Activated naive CD4-positive, alpha-beta T cell treated with anti-CD3 and anti-CD28 coated beads for 36 hours (primary cell): Measurements from ENCODE around the gene MRPS23. TPM values are rescaled to one million over a fixed set of nuclear protein-coding genes. Genes with fewer than 3 reads are reported as not detected.

Experiments
- CTCF ChIA-PET: fragments of 350-600 bp; sonication (Branson Sonifier 250); formaldehyde crosslinking; loops from one replicate; lab custom pipeline; 2021; ENCODE audit warnings: antibody characterized with exemption; lab: Charles Lee
- DNase-seq: peaks from one replicate; pipeline ENCODE4 v3.0.0-alpha.2; 2020
- H3K27ac Mint-ChIP-seq: one replicate; pipeline ENCODE4 v1.8.0; 2021; ENCODE audit warnings: mild to moderate bottlenecking, mixed read lengths
- H3K27me3 Mint-ChIP-seq: one replicate; pipeline ENCODE4 v1.8.0; 2021; ENCODE audit warnings: low read depth, mixed read lengths
- H3K36me3 Mint-ChIP-seq: one replicate; pipeline ENCODE4 v1.8.0; 2021; ENCODE audit warnings: low read depth, mixed read lengths
- H3K4me1 Mint-ChIP-seq: one replicate; pipeline ENCODE4 v1.8.0; 2021; ENCODE audit warnings: low read depth, mixed read lengths
- H3K4me3 Mint-ChIP-seq: one replicate; pipeline ENCODE4 v1.8.0; 2021; ENCODE audit warnings: mild to moderate bottlenecking, moderate library complexity, mixed read lengths
- H3K9me3 Mint-ChIP-seq: one replicate; pipeline ENCODE4 v1.8.0; 2021; ENCODE audit warnings: mixed read lengths
- intact Hi-C: fragments of 100-400 bp; cut with micrococcal nuclease; formaldehyde crosslinking; loops from one replicate; pipeline ENCODE4 v1.15.1; 2023
- total RNA-seq, 2 experiments: library from RNA; stranded (reverse); gene quantifications; one replicate each; pipeline ENCODE4 v1.2.3, GENCODE V29; 2021

Gene MRPS23
- total RNA-seq, 2 experiments from 2014 or later: 57.5 to 59.1 TPM

DNA sequence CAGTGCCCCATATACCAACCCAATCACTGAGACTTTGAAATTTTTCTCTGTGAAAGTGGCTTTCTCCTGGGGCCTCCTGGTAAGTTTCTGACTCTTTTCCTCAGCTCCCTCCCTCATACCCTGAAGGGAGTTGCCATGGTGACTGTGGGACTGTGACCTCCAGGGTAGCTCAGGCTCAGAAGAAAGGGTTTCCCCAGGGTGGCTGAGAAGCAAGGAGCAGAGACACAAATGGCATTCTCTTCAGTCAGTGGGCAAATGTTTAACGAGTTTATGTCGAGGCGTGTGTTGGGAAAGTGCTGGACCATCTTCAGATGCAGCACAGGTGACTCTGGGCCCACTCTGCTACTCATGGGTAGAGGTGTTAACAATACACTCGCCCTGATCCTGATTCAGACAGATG, 46.8 kb downstream of the MRPS23 start:
- CTCF ChIA-PET: interaction anchor here (1.0 kb wide), 1 partner anchor 31 kb away, joined by 4 read pairs; no protein-coding TSS in a partner anchor
- no peak for DNase-seq
- Mint-ChIP-seq H3K27me3 (peaks cover 12% of the 10 kb centered on the region), H3K4me3 (no peak overlapping the region), H3K4me1 (peaks cover 2% of the 10 kb centered on the region), H3K9me3 (peaks cover 14% of the 10 kb centered on the region), H3K27ac (no peak overlapping the region), H3K36me3 (peaks cover 1% of the 10 kb centered on the region)
- intact Hi-C loops: no loop called here

- H3K27ac Mint-ChIP-seq: no peak overlapping the region
- CTCF ChIA-PET: interaction anchor here (1.2 kb wide), 1 partner anchor 32 kb away, joined by 6 read pairs; no protein-coding TSS in a partner anchor
Observed at GRCh38 chr17:57801044-57801711, 48.7 kb downstream of the MRPS23 start.

GRCh38 chr17:57794841-57795240, 55.0 kb downstream of the MRPS23 start:
- no peaks in the 10 kb centered on the region for H3K36me3 Mint-ChIP-seq
- H3K4me3 Mint-ChIP-seq: no peak overlapping the region
- no peaks in the 10 kb centered on the region for H3K9me3 Mint-ChIP-seq
- intact Hi-C loops: no loop called here
- peaks cover 2% of the 10 kb centered on the region for H3K27me3 Mint-ChIP-seq
- CTCF ChIA-PET: interaction anchor here (0.6 to 1.0 kb wide), 2 partner anchors 12 to 38 kb away, joined by 3 to 5 read pairs; no protein-coding TSS in a partner anchor
- peaks cover 6% of the 10 kb centered on the region for H3K4me1 Mint-ChIP-seq
- no peak for DNase-seq
- no peak overlapping the region for H3K27ac Mint-ChIP-seq

More at GRCh38 chr17:57801044-57801711, 48.7 kb downstream of the MRPS23 start:
- peaks cover 1% of the 10 kb centered on the region for H3K36me3 Mint-ChIP-seq
- H3K4me3 Mint-ChIP-seq: no peak overlapping the region
- intact Hi-C loops: no loop called here
- peaks cover 2% of the 10 kb centered on the region for H3K4me1 Mint-ChIP-seq
- H3K27me3 Mint-ChIP-seq: peaks cover 2% of the 10 kb centered on the region
- peaks cover 14% of the 10 kb centered on the region for H3K9me3 Mint-ChIP-seq
- DNase-seq: no peak

GRCh38 chr17:57788725-57789124, 61.1 kb downstream of the MRPS23 start:
- Mint-ChIP-seq H3K27ac (no peak overlapping the region), H3K9me3 (no peaks in the 10 kb centered on the region), H3K27me3 (peaks cover 16% of the 10 kb centered on the region), H3K4me3 (no peak overlapping the region), H3K36me3 (no peaks in the 10 kb centered on the region), H3K4me1 (peaks cover 2% of the 10 kb centered on the region)
- intact Hi-C loops: no loop called here
- no peak for DNase-seq
- CTCF ChIA-PET: no interaction called here

DNA sequence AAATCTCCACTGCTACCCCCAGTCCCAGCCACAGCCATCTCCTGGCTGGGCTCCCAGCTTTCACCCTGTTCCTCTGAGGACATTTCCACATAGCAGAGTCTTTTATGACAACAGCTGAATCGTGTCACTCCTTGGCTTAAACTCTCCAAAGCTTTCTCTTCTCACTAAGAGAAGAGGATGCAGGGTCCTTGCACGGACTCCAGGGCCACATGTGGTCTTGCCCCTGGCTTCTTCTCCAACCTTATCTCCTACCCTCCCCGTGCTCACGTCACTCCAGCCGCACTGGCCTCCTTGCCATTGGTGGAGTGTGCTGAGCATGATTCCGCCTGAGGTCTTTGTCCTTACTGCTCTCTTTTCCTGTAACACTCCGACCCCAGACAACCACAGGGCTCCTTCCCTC, 64.8 kb downstream of the MRPS23 start:
- no peaks in the 10 kb centered on the region for H3K4me1 Mint-ChIP-seq
- no peak overlapping the region for H3K27ac Mint-ChIP-seq
- intact Hi-C loops: no loop called here
- DNase-seq: no peak
- H3K4me3 Mint-ChIP-seq: no peak overlapping the region
- H3K9me3 Mint-ChIP-seq: no peaks in the 10 kb centered on the region
- H3K36me3 Mint-ChIP-seq: no peaks in the 10 kb centered on the region
- CTCF ChIA-PET: interaction anchor here (1.0 to 3.4 kb wide), 3 partner anchors 44 to 799 kb away, joined by 3 to 28 read pairs (median 3); no protein-coding TSS in a partner anchor
- H3K27me3 Mint-ChIP-seq: peaks cover 15% of the 10 kb centered on the region

Other genes with a start within 250 kb of the MRPS23 start
- gene CCDC182, start 104.7 kb downstream of the MRPS23 start, total RNA-seq: not detected
- gene CUEDC1, start 105.4 kb upstream of the MRPS23 start, total RNA-seq: under 1 TPM; 0.47 to 0.69 TPM
- 10 to 100 TPM; 21.7 to 22.0 TPM for gene VEZF1, start 138.2 kb upstream of the MRPS23 start, total RNA-seq
- gene SRSF1, start 157.2 kb upstream of the MRPS23 start, total RNA-seq: 100 to 1,000 TPM; 248 to 257 TPM
- gene DYNLL2, start 233.4 kb upstream of the MRPS23 start, total RNA-seq: 10 to 100 TPM; 19.1 to 19.4 TPM